ENCODE results near the gene CCDC3.

Gene CCDC3

DNA sequence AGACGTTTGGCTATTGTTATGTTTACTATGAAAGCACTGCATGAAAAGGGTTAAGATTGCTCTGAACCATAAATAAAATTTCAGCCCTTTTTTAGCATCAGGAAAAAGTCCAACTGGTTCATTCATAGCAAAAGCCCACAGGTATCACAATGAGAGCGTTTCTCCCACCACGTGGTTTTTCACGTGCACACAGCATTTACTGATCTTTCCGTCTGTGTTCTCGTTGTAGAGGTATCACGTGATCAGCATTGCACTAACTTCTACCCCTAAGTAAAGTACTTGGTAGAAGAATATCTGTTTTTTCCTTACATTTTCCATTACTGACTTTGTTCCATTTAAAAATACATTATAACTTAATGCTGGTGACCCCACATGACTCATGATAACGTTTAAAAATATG lies 17.8 kb upstream of the CCDC3 start:
- Histone ChIP-seq H3K4me2 (ENCODE audit: low read length) (no peak overlapping the region), H3K9me3 (ENCODE audit: control insufficient read depth, insufficient read depth, low read length) (peaks cover 11% of the 10 kb centered on the region), H3K4me3 (ENCODE audit: low read length) (no peak overlapping the region), H3K36me3 (ENCODE audit: control insufficient read depth, low read length) (no peaks in the 10 kb centered on the region), H3K27ac (ENCODE audit: low read depth, low read length) (no peak overlapping the region), H3K27me3 (ENCODE audit: control insufficient read depth, low read length) (no peaks in the 10 kb centered on the region), H4K20me1 (ENCODE audit: control insufficient read depth, insufficient read depth, low read depth, low read length) (no peaks in the 10 kb centered on the region), H3F3A (ENCODE audit: control insufficient read depth, insufficient read depth) (no peaks in the 10 kb centered on the region), H3K4me1 (ENCODE audit: control insufficient read depth, low read length) (no peaks in the 10 kb centered on the region), H3K9me2 (replicated peaks; ENCODE audit: control insufficient read depth, low read length) (no peaks in the 10 kb centered on the region; the same call in 1 of the 2 replicates), H3K79me2 (ENCODE audit: control insufficient read depth, low read length) (no peaks in the 10 kb centered on the region)
- TF ChIP-seq, protein P1, sequence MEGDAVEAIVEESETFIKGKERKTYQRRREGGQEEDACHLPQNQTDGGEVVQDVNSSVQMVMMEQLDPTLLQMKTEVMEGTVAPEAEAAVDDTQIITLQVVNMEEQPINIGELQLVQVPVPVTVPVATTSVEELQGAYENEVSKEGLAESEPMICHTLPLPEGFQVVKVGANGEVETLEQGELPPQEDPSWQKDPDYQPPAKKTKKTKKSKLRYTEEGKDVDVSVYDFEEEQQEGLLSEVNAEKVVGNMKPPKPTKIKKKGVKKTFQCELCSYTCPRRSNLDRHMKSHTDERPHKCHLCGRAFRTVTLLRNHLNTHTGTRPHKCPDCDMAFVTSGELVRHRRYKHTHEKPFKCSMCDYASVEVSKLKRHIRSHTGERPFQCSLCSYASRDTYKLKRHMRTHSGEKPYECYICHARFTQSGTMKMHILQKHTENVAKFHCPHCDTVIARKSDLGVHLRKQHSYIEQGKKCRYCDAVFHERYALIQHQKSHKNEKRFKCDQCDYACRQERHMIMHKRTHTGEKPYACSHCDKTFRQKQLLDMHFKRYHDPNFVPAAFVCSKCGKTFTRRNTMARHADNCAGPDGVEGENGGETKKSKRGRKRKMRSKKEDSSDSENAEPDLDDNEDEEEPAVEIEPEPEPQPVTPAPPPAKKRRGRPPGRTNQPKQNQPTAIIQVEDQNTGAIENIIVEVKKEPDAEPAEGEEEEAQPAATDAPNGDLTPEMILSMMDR (IDR thresholded peaks at IDR 0.05; ENCODE audit: low read depth, low read length, poor library complexity, severe bottlenecking) = no peak
- no peak for TF ChIP-seq EZH2phosphoT487 (IDR thresholded peaks at IDR 0.05; ENCODE audit: borderline replicate concordance, low read length)

DNA sequence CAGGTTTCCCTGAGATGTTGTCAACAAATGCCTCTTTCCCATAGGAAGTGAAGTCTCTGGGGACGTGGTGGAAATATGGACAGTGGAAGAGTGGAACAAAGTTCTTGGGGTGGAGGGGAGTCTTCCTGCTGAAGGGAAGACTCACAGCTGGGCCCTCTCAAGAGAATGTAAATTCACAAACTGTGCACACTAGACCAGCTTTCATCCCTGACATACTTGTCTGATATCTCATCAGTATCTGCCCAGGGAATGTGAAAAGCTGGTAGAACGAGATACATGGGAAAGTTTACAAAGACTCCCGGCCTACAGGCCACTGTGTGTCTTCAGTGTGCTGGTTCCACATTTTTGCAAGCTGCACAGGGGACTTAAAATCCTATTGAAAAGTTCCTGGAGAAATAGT lies 16.7 kb upstream of the CCDC3 start:
- Histone ChIP-seq H3K4me3 (ENCODE audit: low read length) (no peak overlapping the region), H3K9me2 (replicated peaks; ENCODE audit: control insufficient read depth, low read length) (no peaks in the 10 kb centered on the region; the same call in 1 of the 2 replicates), H3K27ac (ENCODE audit: low read depth, low read length) (no peak overlapping the region), H4K20me1 (ENCODE audit: control insufficient read depth, insufficient read depth, low read depth, low read length) (no peaks in the 10 kb centered on the region), H3K79me2 (ENCODE audit: control insufficient read depth, low read length) (no peaks in the 10 kb centered on the region), H3K9me3 (ENCODE audit: control insufficient read depth, insufficient read depth, low read length) (peaks cover 2% of the 10 kb centered on the region; the same call in 1 of the 2 replicates), H3K4me1 (ENCODE audit: control insufficient read depth, low read length) (no peaks in the 10 kb centered on the region), H3K4me2 (ENCODE audit: low read length) (no peak overlapping the region), H3F3A (ENCODE audit: control insufficient read depth, insufficient read depth) (no peaks in the 10 kb centered on the region), H3K36me3 (ENCODE audit: control insufficient read depth, low read length) (no peaks in the 10 kb centered on the region), H3K27me3 (ENCODE audit: control insufficient read depth, low read length) (no peaks in the 10 kb centered on the region)
- TF ChIP-seq, protein P1 (IDR thresholded peaks at IDR 0.05; ENCODE audit: low read depth, low read length, poor library complexity, severe bottlenecking) = no peak
- TF ChIP-seq EZH2phosphoT487 (IDR thresholded peaks at IDR 0.05; ENCODE audit: borderline replicate concordance, low read length) = no peak

DNA sequence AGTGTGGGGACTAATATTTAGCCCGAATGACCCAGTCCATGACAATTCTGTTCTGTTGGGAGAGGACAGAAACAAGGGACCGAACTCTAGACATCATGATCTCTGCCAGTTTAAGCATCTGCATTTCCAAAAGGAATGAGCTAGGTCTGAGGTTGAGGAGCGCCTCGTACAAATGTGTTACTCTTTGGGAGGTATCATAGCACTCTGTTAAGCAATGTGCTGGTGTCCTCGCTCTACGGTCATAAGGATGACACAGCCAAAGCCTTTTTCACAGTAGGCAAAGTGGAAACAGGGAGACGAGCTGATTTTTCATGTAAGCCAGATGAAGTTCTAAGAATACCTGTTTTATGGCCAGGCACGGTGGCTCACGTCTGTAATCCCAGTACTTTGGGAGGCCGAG lies 15.4 kb upstream of the CCDC3 start:
- H3K9me2 ChIP-seq (replicated peaks; ENCODE audit: control insufficient read depth, low read length) = no peaks in the 10 kb centered on the region; the same call in 1 of the 2 replicates
- H4K20me1 ChIP-seq (ENCODE audit: control insufficient read depth, insufficient read depth, low read depth, low read length) = no peaks in the 10 kb centered on the region
- no peaks in the 10 kb centered on the region for H3K36me3 ChIP-seq (ENCODE audit: control insufficient read depth, low read length)
- H3K27me3 ChIP-seq (ENCODE audit: control insufficient read depth, low read length) = no peaks in the 10 kb centered on the region
- TF ChIP-seq, protein P1 (IDR thresholded peaks at IDR 0.05; ENCODE audit: low read depth, low read length, poor library complexity, severe bottlenecking) = no peak
- TF ChIP-seq EZH2phosphoT487 (IDR thresholded peaks at IDR 0.05; ENCODE audit: borderline replicate concordance, low read length) = no peak
- H3K9me3 ChIP-seq (ENCODE audit: control insufficient read depth, insufficient read depth, low read length) = no peaks in the 10 kb centered on the region
- no peak overlapping the region for H3K4me2 ChIP-seq (ENCODE audit: low read length)
- H3K4me3 ChIP-seq (ENCODE audit: low read length) = no peak overlapping the region
- no peaks in the 10 kb centered on the region for H3F3A ChIP-seq (ENCODE audit: control insufficient read depth, insufficient read depth)
- H3K4me1 ChIP-seq (ENCODE audit: control insufficient read depth, low read length) = no peaks in the 10 kb centered on the region
- H3K79me2 ChIP-seq (ENCODE audit: control insufficient read depth, low read length) = no peaks in the 10 kb centered on the region
- H3K27ac ChIP-seq (ENCODE audit: low read depth, low read length) = no peak overlapping the region

Measured in DOHH2 (cell line).